A549 treated with RU486 at 1 μM for 4 hours (cell line): Measurements from ENCODE around the gene SERPINA9. TPM values are rescaled to one million over a fixed set of nuclear protein-coding genes. Genes with fewer than 3 reads are reported as not detected.

Experiments used
- total RNA-seq: library from RNA; stranded (reverse); fragments of 200-300 nt; extraction: Qiagen RNA extraction; gene quantifications from 5 replicates; pipeline ENCODE4 v1.2.3, GENCODE V29; 2022; ENCODE audit warnings: low read depth

Gene SERPINA9
- total RNA-seq: not detected in 5 replicates

DNA sequence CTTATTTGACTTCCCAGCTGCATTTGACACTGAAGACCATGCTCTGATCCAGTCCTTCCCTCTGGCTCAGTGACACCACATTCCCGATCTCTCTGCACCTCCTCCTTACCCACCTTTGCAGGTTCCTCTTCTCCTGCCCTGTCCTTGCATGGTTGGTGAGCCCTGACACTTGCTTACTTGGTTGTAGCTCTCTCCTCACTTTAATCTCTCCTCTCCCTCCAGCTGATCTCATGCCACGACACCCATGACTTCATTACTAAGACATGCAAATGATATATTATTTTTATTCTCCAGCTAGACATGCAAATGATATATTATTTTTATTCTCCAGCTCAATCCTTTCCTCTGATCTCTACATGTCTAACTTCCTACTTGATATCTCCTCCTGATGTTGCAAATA, at the start of gene SERPINA9:
Gene SERPINA9, minus strand, starts transcription at position 175 of the 400 bp plus-strand sequence. CDS start 6,357 bp downstream, outside the sequence.

GRCh38 chr14:94509356-94509755, 33.4 kb upstream of the SERPINA9 start, which contains the start of gene SERPINA12:
SERPINA12 (minus strand) TSS chr14:94509469; CDS start chr14:94498397, 11,072 bp downstream.

Other genes starting within 250 kb of the SERPINA9 start
- not detected in 5 replicates for gene SERPINA10, start 182.9 kb downstream of the SERPINA9 start, total RNA-seq
- 0.49 to 1.9 TPM (median 0.66 TPM) in 5 replicates for gene SERPINA6, start 152.9 kb downstream of the SERPINA9 start, total RNA-seq
- gene SERPINA2, start 109.5 kb downstream of the SERPINA9 start, total RNA-seq: not detected in 5 replicates
- 0.45 to 3.1 TPM (median 0.61 TPM) in 5 replicates for gene SERPINA1, start 87.6 kb downstream of the SERPINA9 start, total RNA-seq
- not detected in 5 replicates for gene SERPINA11, start 23.4 kb downstream of the SERPINA9 start, total RNA-seq
- not detected in 5 replicates for gene SERPINA12, start 33.3 kb upstream of the SERPINA9 start, total RNA-seq
- not detected in 5 replicates for gene SERPINA4, start 85.2 kb upstream of the SERPINA9 start, total RNA-seq
- gene SERPINA5, start 105.2 kb upstream of the SERPINA9 start, total RNA-seq: 0.10 to 0.33 TPM (median 0.22 TPM) in 5 replicates
- gene SERPINA3, start 136.2 kb upstream of the SERPINA9 start, total RNA-seq: 6.1 to 7.6 TPM (median 6.6 TPM) in 5 replicates